Uterus (tissue), 4 donors: ENCODE results near the gene ZFYVE21. TPM values are rescaled to one million over a fixed set of nuclear protein-coding genes. Genes with fewer than 3 reads are reported as not detected.

Source experiments
- DNase-seq, 2 donors: peaks; one replicate each; pipeline ENCODE4 v3.0.0-alpha.2; 2019 to 2020
- H3K27ac ChIP-seq, 2 donors: fragments of 200-600 bp; sonication (generic); 1 replicate in 1 of 2; 2 replicates in 1 of 2; pipeline ENCODE4 v1.5.1; 2016 to 2018
- H3K27me3 ChIP-seq, 2 donors: fragments of 200-600 bp; sonication (generic); one replicate each; pipeline ENCODE4 v1.5.1; 2018 to 2019; ENCODE audit warnings: control low read depth in 1 of 2
- H3K36me3 ChIP-seq, 2 donors: fragments of 200-600 bp; sonication (generic); one replicate each; pipeline ENCODE4 v1.5.1; 2019; ENCODE audit warnings: control low read depth in 1 of 2
- H3K4me1 ChIP-seq, 2 donors: fragments of 200-600 bp; sonication (generic); one replicate each; pipeline ENCODE4 v1.5.1; 2018 to 2019; ENCODE audit warnings: control low read depth in 1 of 2
- H3K4me3 ChIP-seq, 2 donors: fragments of 200-600 bp; sonication (generic); 1 replicate in 1 of 2; 2 replicates in 1 of 2; pipeline ENCODE4 v1.5.1; 2018 to 2019; ENCODE audit warnings: mild to moderate bottlenecking in 1 of 2
- H3K9me3 ChIP-seq, 2 donors: fragments of 200-600 bp; sonication (generic); one replicate each; pipeline ENCODE4 v1.5.1; 2019; ENCODE audit warnings: control low read depth in 1 of 2
- CTCF ChIP-seq, 4 experiments: fragments of 200-600 bp in 2 of 4; fragments of 450-650 bp in 2 of 4; sonication (generic) in 2 of 4; IDR thresholded peaks; one replicate each; pipeline ENCODE4 v1.5.1; 2016 to 2019; ENCODE audit warnings: antibody characterized with exemption in 4 of 4, mild to moderate bottlenecking in 2 of 4, moderate library complexity in 1 of 4
- POLR2A ChIP-seq, 2 donors: fragments of 450-650 bp; IDR thresholded peaks; one replicate each; pipeline ENCODE4 v1.6.1; 2016; ENCODE audit warnings: antibody characterized with exemption in 2 of 2, mild to moderate bottlenecking in 1 of 2, moderate library complexity in 1 of 2
- intact Hi-C: fragments of 100-400 bp; cut with DNase I; formaldehyde crosslinking; loops from one replicate; pipeline ENCODE4 v1.15.1; 2023; ENCODE audit warnings: low total_unique reads
- total RNA-seq, 4 donors: library from RNA; depleted of rRNA in 3 of 4; stranded (reverse); fragments of >200 nt in 3 of 4; gene quantifications; one replicate each; pipeline versions ENCODE4 v1.1.0 to v1.2.4, GENCODE V29; 2014 to 2023
- donor health status: DM: yes; HTN: yes; CAD: no.

The ZFYVE21 gene
- total RNA-seq, 4 donors from 2014 or later, result 73.2 to 276 (median 103) TPM

DNA sequence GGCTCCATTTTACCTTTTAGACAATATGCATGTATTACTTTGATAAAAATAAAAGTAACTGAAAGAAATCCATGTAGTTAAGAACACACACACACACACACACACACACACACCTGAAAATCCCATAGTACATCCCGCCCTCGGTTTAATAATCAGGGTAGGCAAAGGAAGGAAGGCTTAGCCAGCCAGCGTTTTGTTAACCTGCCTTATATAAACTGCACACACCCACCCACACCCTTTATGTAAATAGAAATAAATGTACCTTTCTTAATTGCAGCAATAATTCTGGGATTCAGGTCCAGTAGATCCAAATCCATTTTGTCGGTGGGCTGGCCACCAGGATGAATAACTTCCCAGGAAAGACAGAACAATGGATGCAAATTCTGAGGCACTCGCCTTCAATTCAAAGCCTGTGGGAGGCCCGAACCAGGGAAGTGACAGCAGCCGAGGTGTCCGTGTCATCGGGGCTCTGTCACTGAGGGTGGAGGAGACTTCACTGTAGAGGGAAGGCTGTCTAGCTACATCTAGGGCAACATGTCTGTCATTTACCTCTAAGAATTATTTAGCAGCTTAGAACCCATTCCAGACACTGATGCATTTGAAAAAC, 4.7 kb upstream of the ZFYVE21 start:
- Histone ChIP-seq H3K27ac (peak overlapping the region in 1 of 2 donors; percentile 50), H3K4me3 (no peak overlapping the region), H3K4me1 (peaks cover 0 to 18% of the 10 kb centered on the region in 2 donors), H3K36me3 (no peaks in the 10 kb centered on the region), H3K9me3 (no peaks in the 10 kb centered on the region), H3K27me3 (no peaks in the 10 kb centered on the region)
- no peak for DNase-seq
- intact Hi-C loops, result no loop called here
- TF ChIP-seq CTCF (IDR thresholded peaks at IDR 0.05), result no peak
- TF ChIP-seq POLR2A (IDR thresholded peaks at IDR 0.05), result no peak

DNA sequence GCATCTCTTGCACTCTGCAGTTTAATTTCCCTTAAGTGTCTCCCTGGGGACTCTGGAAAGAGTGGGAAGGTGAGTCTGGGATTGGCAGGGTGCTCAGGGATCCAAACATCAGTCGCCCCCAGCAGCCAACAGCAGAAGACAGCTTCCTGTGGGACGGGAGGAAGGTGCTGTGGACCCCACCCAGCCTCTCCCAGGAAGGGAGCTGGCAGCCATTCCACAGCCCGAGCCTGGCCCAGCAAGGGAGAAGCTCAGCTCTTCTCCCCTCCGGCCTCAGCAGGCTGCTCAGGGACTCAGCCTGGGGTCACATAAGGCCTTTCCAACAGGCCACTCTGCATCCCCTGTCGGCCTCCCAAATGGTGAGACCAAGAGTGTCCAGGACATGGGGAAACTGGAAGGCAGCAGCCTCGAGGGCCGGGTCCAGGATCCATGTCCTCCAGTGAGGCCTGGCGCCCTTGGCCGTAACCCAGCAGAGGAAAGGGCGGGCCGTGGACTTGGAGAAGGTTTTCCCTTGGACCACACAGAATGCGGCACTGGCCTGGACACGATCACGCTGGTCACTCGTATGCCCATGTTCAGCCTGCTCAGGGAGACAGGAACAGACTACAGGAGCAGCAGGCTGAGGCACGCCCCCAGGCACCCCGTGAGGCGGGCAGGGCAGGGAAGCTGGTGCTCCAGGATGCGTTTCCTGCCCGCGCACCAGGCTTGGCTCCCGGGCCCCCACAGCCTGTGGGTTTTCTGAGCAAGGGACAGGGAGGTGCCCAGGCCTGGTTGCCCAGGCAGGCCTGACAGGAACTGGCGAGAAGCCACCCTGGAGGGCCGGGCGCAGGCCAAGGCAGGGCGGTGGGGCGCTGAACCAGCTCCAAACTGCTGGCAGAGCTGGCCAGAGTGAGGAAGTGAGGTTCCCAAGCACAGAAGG, 3.8 kb upstream of the ZFYVE21 start:
- Histone ChIP-seq H3K27ac (peak overlapping the region; percentile 50 to 55), H3K9me3 (no peaks in the 10 kb centered on the region), H3K4me1 (peaks cover 0 to 18% of the 10 kb centered on the region in 2 donors), H3K27me3 (no peaks in the 10 kb centered on the region), H3K4me3 (no peak overlapping the region), H3K36me3 (no peaks in the 10 kb centered on the region)
- peak; percentile 47 to 58 for DNase-seq
- intact Hi-C loops, result no loop called here
- TF ChIP-seq CTCF (IDR thresholded peaks at IDR 0.05), result no peak
- no peak for TF ChIP-seq POLR2A (IDR thresholded peaks at IDR 0.05)

- H3K9me3 ChIP-seq, result no peaks in the 10 kb centered on the region
- H3K27me3 ChIP-seq, result no peaks in the 10 kb centered on the region
- peak overlapping the region; percentile 50 to 55 for H3K27ac ChIP-seq
- H3K36me3 ChIP-seq, result no peaks in the 10 kb centered on the region
- intact Hi-C loops, result no loop called here
- peaks cover 0 to 18% of the 10 kb centered on the region in 2 donors for H3K4me1 ChIP-seq
- DNase-seq, result no peak
- H3K4me3 ChIP-seq, result no peak overlapping the region
- TF ChIP-seq CTCF (IDR thresholded peaks at IDR 0.05) (no peak), POLR2A (IDR thresholded peaks at IDR 0.05) (no peak)
Measured at GRCh38 chr14:103712633-103713247, 2.9 kb upstream of the ZFYVE21 start.

DNA sequence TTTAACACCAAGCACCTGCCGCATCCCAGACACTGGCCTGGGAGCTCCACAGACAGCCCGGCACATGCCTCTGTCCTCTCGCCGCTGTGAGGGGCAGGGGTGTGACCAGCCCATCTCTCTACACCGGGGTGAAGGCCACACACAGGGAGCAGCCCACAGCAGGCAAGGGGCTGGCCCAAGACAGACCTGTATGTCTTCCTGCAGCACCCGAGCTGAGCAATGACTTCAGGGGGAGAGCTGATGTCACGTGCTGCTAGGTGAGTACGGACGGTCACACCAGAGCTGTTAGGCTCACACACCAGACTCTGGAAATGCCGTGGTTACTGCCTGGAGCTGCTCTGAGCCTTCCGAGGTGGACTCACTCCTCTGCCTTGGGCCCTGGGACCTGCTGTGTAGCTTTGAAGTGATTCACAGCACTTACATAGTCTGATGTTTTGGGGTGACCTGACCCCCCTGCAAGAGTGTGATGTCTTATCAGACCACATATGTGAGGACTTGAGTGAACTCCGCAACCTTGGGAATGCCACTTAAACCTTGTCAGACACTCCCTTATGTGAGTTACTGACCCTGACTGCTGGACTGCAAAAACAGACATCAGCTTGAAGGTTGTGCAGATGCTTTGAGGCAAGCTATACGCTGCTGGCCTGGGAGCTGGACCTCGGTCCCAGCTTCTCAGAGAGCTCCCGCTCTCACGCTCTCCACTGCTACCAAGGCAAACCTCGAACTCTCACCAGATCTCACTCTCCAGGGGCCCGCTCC, 2.1 kb upstream of the ZFYVE21 start:
- Histone ChIP-seq H3K4me1 (peaks cover 0 to 18% of the 10 kb centered on the region in 2 donors), H3K27ac (no peak overlapping the region), H3K27me3 (no peaks in the 10 kb centered on the region), H3K4me3 (no peak overlapping the region), H3K36me3 (no peaks in the 10 kb centered on the region), H3K9me3 (no peaks in the 10 kb centered on the region)
- no peak for DNase-seq
- intact Hi-C loops, result no loop called here
- no peak for TF ChIP-seq POLR2A (IDR thresholded peaks at IDR 0.05)
- TF ChIP-seq CTCF (IDR thresholded peaks at IDR 0.05), result no peak
